ENCODE measurements around the gene TACC2. TPM values are rescaled to one million over a fixed set of nuclear protein-coding genes. Genes with fewer than 3 reads are reported as not detected.

TACC2 gene
- total and polyA plus RNA-seq, 2 donors (not counting 3 experiments of a cell fraction or from before 2014, with no cell fraction given), result 14.4 to 46.2 TPM

GRCh38 chr10:122186816-122187810, 198.2 kb downstream of the TACC2 start:
- Histone ChIP-seq H3K79me2 (ENCODE audit: control insufficient read depth, insufficient read depth, low read length) (peaks cover 14% of the 10 kb centered on the region), H3K9ac (replicated peaks; ENCODE audit: extremely low read depth, insufficient read depth, low read length) (no peak overlapping the region), H3K4me1 (ENCODE audit: control insufficient read depth, extremely low read depth, insufficient read depth, low read length) (peaks cover 20% of the 10 kb centered on the region), H3K36me3 (ENCODE audit: control insufficient read depth in 2 of 2, extremely low read depth in 1 of 2, insufficient read depth in 2 of 2, low read length in 2 of 2) (no peaks in the 10 kb centered on the region), H2AFZ (ENCODE audit: low read depth, low read length) (no peak overlapping the region), H4K20me1 (replicated peaks; ENCODE audit: control insufficient read depth, extremely low read depth, insufficient read depth, low read length) (no peaks in the 10 kb centered on the region), H3K9me3 (replicated peaks; ENCODE audit: control insufficient read depth, insufficient read depth, low read length) (no peaks in the 10 kb centered on the region), H3K27me3 (ENCODE audit: control insufficient read depth in 2 of 2, insufficient read depth in 2 of 2, low read length in 2 of 2) (no peaks in the 10 kb centered on the region), H3K9me1 (replicated peaks; ENCODE audit: control insufficient read depth, extremely low read depth, insufficient read depth, low read length) (no peaks in the 10 kb centered on the region), H3K4me2 (ENCODE audit: insufficient read depth, low read length) (no peak overlapping the region), H3K4me3 (replicated peaks in 1 of 3; ENCODE audit: insufficient read depth in 1 of 3, low read depth in 1 of 3, low read length in 3 of 3) (no peak overlapping the region), H3K27ac (ENCODE audit: insufficient read depth, low read depth, low read length) (no peak overlapping the region)
- DNase-seq (ENCODE audit: low read depth, low spot score), result no peak
- CTCF ChIA-PET, result interaction anchor here (1.0 to 1.4 kb wide), 2 partner anchors 21 to 43 kb away, joined by 3 read pairs; no protein-coding TSS in a partner anchor
- intact Hi-C loops (cut with micrococcal nuclease) (no loop called here), dilution Hi-C loops (cut with MboI; ENCODE audit: extremely low pct_ligation_motif_present, low sequenced_read_pairs) (no loop called here)
- POLR2A ChIA-PET, result no interaction called here
- no peak for TF ChIP-seq POLR2AphosphoS5 (IDR thresholded peaks at IDR 0.05; ENCODE audit: insufficient read depth, low read depth, low read length)
- no peak for TF ChIP-seq JUN (IDR thresholded peaks at IDR 0.05; ENCODE audit: borderline replicate concordance, insufficient read depth, insufficient read length, low read depth)
- no peak for TF ChIP-seq EZH2 (IDR thresholded peaks at IDR 0.05; ENCODE audit: borderline replicate concordance, low read depth, low read length, severe bottlenecking)
- TF ChIP-seq POLR2A (IDR thresholded peaks at IDR 0.05; ENCODE audit: low read depth, low read length), result no peak
- TF ChIP-seq FOS (IDR thresholded peaks at IDR 0.05; ENCODE audit: borderline replicate concordance, insufficient read depth, low read length), result no peak
- no peak for TF ChIP-seq MYC (IDR thresholded peaks at IDR 0.05; ENCODE audit: low read depth, low read length)
- TF ChIP-seq CTCF (IDR thresholded peaks at IDR 0.05; ENCODE audit: extremely low read depth in 1 of 2, insufficient read depth in 1 of 2, low read depth in 1 of 2, low read length in 2 of 2), result no peak
- no peak for TF ChIP-seq GATA2 (IDR thresholded peaks at IDR 0.05; ENCODE audit: insufficient read depth, insufficient read length, low read depth, low read length)
- TF ChIP-seq MAX (IDR thresholded peaks at IDR 0.05; ENCODE audit: insufficient read depth, insufficient read length), result no peak
- BruUV-seq (replicated peaks), result no TSS peak
- FAIRE-seq, result no peak
